Neural cell (in vitro differentiated cells): Measurements from ENCODE around the gene NXNL2. TPM values are rescaled to one million over a fixed set of nuclear protein-coding genes. Genes with fewer than 3 reads are reported as not detected.

Experiments used
- H2AFZ ChIP-seq: fragments of 200-600, 300-800 bp; sonication (generic), shearing (Covaris generic); 2 replicates; pipeline ENCODE4 v1.6.0; 2014; ENCODE audit warnings: low read depth, mild to moderate bottlenecking, antibody characterized with exemption, low read length, moderate library complexity
- H3F3A ChIP-seq: fragments of 200-600 bp; shearing (Covaris generic); 2 replicates; pipeline ENCODE4 v1.6.1; 2016; ENCODE audit warnings: mild to moderate bottlenecking, moderate library complexity, mixed read lengths, antibody characterized with exemption, low read length; ENCODE audit not compliant: insufficient read depth, poor library complexity, severe bottlenecking
- H3K27ac ChIP-seq: fragments of 200-600, 300-800 bp; sonication (generic), shearing (Covaris generic); 2 replicates; pipeline ENCODE4 v1.5.1; 2014; ENCODE audit warnings: mild to moderate bottlenecking, low read length, moderate library complexity
- H3K27me3 ChIP-seq: fragments of 300-800, 200-600 bp; sonication (generic), shearing (Covaris generic); 2 replicates; pipeline ENCODE4 v1.6.0; 2014; ENCODE audit warnings: mild to moderate bottlenecking, low read depth, low read length, moderate library complexity; ENCODE audit not compliant: insufficient read depth
- H3K36me3 ChIP-seq: fragments of 300-800, 200-600 bp; sonication (generic), shearing (Covaris generic); 2 replicates; pipeline ENCODE4 v1.5.1; 2014; ENCODE audit warnings: mild to moderate bottlenecking, antibody characterized with exemption, low read length, moderate library complexity; ENCODE audit not compliant: insufficient read depth
- H3K4me2 ChIP-seq: fragments of 300-800, 200-600 bp; sonication (generic), shearing (Covaris generic); 2 replicates; pipeline ENCODE4 v1.6.0; 2014; ENCODE audit warnings: mild to moderate bottlenecking, low read length
- H3K4me3 ChIP-seq: fragments of 300-800, 200-600 bp; sonication (generic), shearing (Covaris generic); 2 replicates; pipeline ENCODE4 v1.5.1; 2014; ENCODE audit warnings: mild to moderate bottlenecking, low read length, moderate library complexity
- H3K79me2 ChIP-seq: fragments of 200-600 bp; shearing (Covaris generic); replicated peaks from 2 replicates; pipeline ENCODE4 v1.6.0; 2014; ENCODE audit warnings: mild to moderate bottlenecking, low read length, moderate library complexity; ENCODE audit not compliant: insufficient read depth
- H3K9ac ChIP-seq: fragments of 300-800, 200-600 bp; sonication (generic), shearing (Covaris generic); 2 replicates; pipeline ENCODE4 v1.6.1; 2016; ENCODE audit warnings: mild to moderate bottlenecking, low read length, mixed read lengths
- H3K9me2 ChIP-seq: fragments of 200-600 bp; shearing (Covaris generic); 2 replicates; pipeline ENCODE4 v1.6.1; 2016; ENCODE audit warnings: mild to moderate bottlenecking, low read length, mixed read lengths; ENCODE audit not compliant: insufficient read depth
- H3K9me3 ChIP-seq: fragments of 200-600, 300-800 bp; sonication (generic), shearing (Covaris generic); 2 replicates; pipeline ENCODE4 v1.6.1; 2016; ENCODE audit warnings: mild to moderate bottlenecking, mixed run types, low read length, moderate library complexity, mixed read lengths
- H4K20me1 ChIP-seq: fragments of 200-600 bp; shearing (Covaris generic); 2 replicates; pipeline ENCODE4 v1.6.1; 2016; ENCODE audit warnings: mild to moderate bottlenecking, mixed run types; ENCODE audit not compliant: insufficient read depth
- CTCF ChIP-seq: fragments of 450-650 bp; IDR thresholded peaks from 2 replicates; pipeline ENCODE4 v1.5.1; 2014; ENCODE audit warnings: antibody characterized with exemption, mild to moderate bottlenecking, moderate library complexity; ENCODE audit not compliant: poor library complexity, severe bottlenecking
- MXI1 ChIP-seq: fragments of 450-650 bp; conservative IDR thresholded peaks from 2 replicates; pipeline ENCODE4 v1.6.1; 2014; ENCODE audit warnings: antibody characterized with exemption, mild to moderate bottlenecking; ENCODE audit not compliant: poor library complexity, severe bottlenecking
- POLR2AphosphoS5 ChIP-seq: IDR thresholded peaks from 2 replicates; pipeline ENCODE4 v1.6.1; 2012
- RAD21 ChIP-seq: fragments of 450-650 bp; conservative IDR thresholded peaks from 2 replicates; pipeline ENCODE4 v1.6.1; 2014; ENCODE audit warnings: antibody characterized with exemption, mild to moderate bottlenecking, moderate library complexity
- SMC3 ChIP-seq: fragments of 450-650 bp; conservative IDR thresholded peaks from 2 replicates; pipeline ENCODE4 v1.6.1; 2014; ENCODE audit warnings: antibody characterized with exemption, mild to moderate bottlenecking, moderate library complexity; ENCODE audit not compliant: poor library complexity
- TAF1 ChIP-seq: IDR thresholded peaks from 2 replicates; pipeline ENCODE4 v1.6.1; 2012; ENCODE audit warnings: low read depth
- polyA plus RNA-seq: library from polyadenylated mRNA; depleted of rRNA; stranded (reverse); fragments of >200 nt; gene quantifications from 2 replicates; pipeline ENCODE4 v1.2.3, GENCODE V29; 2014
- TF ChIP-seq, protein P1 (sequence below): IDR thresholded peaks from 2 replicates; pipeline ENCODE4 v1.6.1; 2012; ENCODE audit warnings: borderline replicate concordance

The NXNL2 gene
- polyA plus RNA-seq, 1 donor from 2014 or later = 0.51 TPM

- H3K9me2 ChIP-seq = no peaks in the 10 kb centered on the region
- no peaks in the 10 kb centered on the region for H3K27me3 ChIP-seq
- no peak overlapping the region for H3K4me2 ChIP-seq
- no peaks in the 10 kb centered on the region for H3F3A ChIP-seq
- no peak overlapping the region for H2AFZ ChIP-seq
- H3K4me3 ChIP-seq = no peak overlapping the region
- no peak overlapping the region for H3K27ac ChIP-seq
- H3K36me3 ChIP-seq = no peaks in the 10 kb centered on the region
- no peaks in the 10 kb centered on the region for H4K20me1 ChIP-seq
- no peak overlapping the region for H3K9ac ChIP-seq
- TF ChIP-seq POLR2AphosphoS5 (no peak), RAD21 (peak; percentile 58), SMC3 (peak; percentile 69), CTCF (peak; percentile 63)
- H3K79me2 ChIP-seq = no peaks in the 10 kb centered on the region
- no peaks in the 10 kb centered on the region for H3K9me3 ChIP-seq
Observed at GRCh38 chr9:88578121-88579049, 43.4 kb downstream of the NXNL2 start.

DNA sequence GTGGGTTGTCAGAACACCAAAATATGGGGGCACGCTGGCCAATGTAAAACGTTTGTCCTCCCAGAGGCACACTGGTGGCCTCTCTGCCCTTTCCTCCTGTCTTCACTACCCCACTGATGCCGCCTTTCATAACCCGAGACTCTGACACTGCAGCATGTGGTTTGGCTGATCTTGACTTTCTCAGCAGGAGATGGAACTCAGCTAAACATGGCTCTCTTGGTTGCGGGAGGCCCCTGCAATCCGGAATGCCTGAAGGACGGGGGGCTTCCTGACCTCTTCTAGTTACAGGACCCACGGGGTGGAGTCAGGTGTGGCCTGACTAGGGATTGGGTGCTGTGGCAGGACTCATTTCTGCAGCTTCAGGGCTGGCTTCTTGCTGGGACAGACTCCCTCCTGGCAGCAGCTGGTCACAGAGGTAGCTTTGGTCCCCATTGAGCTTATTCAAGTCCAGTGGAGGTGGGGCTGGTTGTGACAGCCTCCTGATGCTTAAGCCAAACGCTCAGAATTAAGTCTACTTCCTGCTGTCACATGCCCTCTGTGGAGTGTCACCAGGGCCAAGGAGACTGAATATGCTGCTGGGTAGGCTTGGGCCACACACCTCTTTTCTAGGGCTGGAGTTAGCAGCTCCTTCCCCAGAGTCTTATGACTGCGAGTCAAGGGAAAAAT is 44.2 kb downstream of the NXNL2 start:
- TF ChIP-seq CTCF (no peak), MXI1 (no peak), POLR2AphosphoS5 (no peak), SMC3 (no peak), TAF1 (no peak), RAD21 (no peak)
- TF ChIP-seq, protein P1, sequence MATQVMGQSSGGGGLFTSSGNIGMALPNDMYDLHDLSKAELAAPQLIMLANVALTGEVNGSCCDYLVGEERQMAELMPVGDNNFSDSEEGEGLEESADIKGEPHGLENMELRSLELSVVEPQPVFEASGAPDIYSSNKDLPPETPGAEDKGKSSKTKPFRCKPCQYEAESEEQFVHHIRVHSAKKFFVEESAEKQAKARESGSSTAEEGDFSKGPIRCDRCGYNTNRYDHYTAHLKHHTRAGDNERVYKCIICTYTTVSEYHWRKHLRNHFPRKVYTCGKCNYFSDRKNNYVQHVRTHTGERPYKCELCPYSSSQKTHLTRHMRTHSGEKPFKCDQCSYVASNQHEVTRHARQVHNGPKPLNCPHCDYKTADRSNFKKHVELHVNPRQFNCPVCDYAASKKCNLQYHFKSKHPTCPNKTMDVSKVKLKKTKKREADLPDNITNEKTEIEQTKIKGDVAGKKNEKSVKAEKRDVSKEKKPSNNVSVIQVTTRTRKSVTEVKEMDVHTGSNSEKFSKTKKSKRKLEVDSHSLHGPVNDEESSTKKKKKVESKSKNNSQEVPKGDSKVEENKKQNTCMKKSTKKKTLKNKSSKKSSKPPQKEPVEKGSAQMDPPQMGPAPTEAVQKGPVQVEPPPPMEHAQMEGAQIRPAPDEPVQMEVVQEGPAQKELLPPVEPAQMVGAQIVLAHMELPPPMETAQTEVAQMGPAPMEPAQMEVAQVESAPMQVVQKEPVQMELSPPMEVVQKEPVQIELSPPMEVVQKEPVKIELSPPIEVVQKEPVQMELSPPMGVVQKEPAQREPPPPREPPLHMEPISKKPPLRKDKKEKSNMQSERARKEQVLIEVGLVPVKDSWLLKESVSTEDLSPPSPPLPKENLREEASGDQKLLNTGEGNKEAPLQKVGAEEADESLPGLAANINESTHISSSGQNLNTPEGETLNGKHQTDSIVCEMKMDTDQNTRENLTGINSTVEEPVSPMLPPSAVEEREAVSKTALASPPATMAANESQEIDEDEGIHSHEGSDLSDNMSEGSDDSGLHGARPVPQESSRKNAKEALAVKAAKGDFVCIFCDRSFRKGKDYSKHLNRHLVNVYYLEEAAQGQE = no peak
- Histone ChIP-seq H3K27ac (no peak overlapping the region), H3K4me2 (no peak overlapping the region), H3K79me2 (no peaks in the 10 kb centered on the region), H3K9me3 (no peaks in the 10 kb centered on the region), H3K27me3 (no peaks in the 10 kb centered on the region), H2AFZ (no peak overlapping the region), H3K9me2 (no peaks in the 10 kb centered on the region), H3K9ac (no peak overlapping the region), H3F3A (no peaks in the 10 kb centered on the region), H3K36me3 (no peaks in the 10 kb centered on the region), H3K4me3 (no peak overlapping the region), H4K20me1 (no peaks in the 10 kb centered on the region)
